Tibial nerve (tissue), 4 donors: ENCODE data around the gene CNMD. TPM values are rescaled to one million over a fixed set of nuclear protein-coding genes. Genes with fewer than 3 reads are reported as not detected.
"Not testable (repeated sequence)": the region's sequence is repeated elsewhere in the genome, so short reads cannot be mapped to it uniquely, and the experiment has no call there.

Experiments
- DNase-seq, 2 donors: peaks; one replicate each; pipeline ENCODE4 v3.0.0-alpha.2; 2019; ENCODE audit warnings: low spot score in 2 of 2
- H3K27ac ChIP-seq, 4 donors: fragments of 200-600 bp; sonication (generic) in 3 of 4; one replicate each; pipeline ENCODE4 v1.5.1; 2017 to 2019; ENCODE audit warnings: mild to moderate bottlenecking in 1 of 4
- H3K27me3 ChIP-seq, 2 donors: fragments of 200-600 bp; sonication (generic) in 1 of 2; one replicate each; pipeline versions ENCODE4 v1.5.1 to v1.6.0; 2017 to 2019
- H3K36me3 ChIP-seq, 3 donors: fragments of 200-600 bp; sonication (generic); one replicate each; pipeline ENCODE4 v1.5.1; 2018 to 2019
- H3K4me1 ChIP-seq, 4 donors: fragments of 200-600 bp; sonication (generic) in 3 of 4; one replicate each; pipeline ENCODE4 v1.5.1; 2017 to 2019
- H3K4me3 ChIP-seq, 4 donors: fragments of 200-600 bp; sonication (generic) in 3 of 4; one replicate each; pipeline ENCODE4 v1.5.1; 2017 to 2019; ENCODE audit warnings: mild to moderate bottlenecking in 1 of 4, moderate library complexity in 1 of 4
- H3K9me3 ChIP-seq, 4 donors: fragments of 200-600 bp; sonication (generic) in 3 of 4; one replicate each; pipeline ENCODE4 v1.5.1; 2017 to 2019
- CTCF ChIP-seq, 5 experiments: fragments of 200-600 bp in 3 of 5; fragments of 450-650 bp in 2 of 5; sonication (generic) in 3 of 5; IDR thresholded peaks; one replicate each; pipeline ENCODE4 v1.5.1; 2016 to 2019; ENCODE audit warnings: antibody characterized with exemption in 5 of 5, mild to moderate bottlenecking in 3 of 5, moderate library complexity in 2 of 5
- EP300 ChIP-seq, 2 donors: sonication (generic); formaldehyde crosslinking; IDR thresholded peaks; one replicate each; pipeline ENCODE4 v1.6.1; 2017; ENCODE audit warnings: antibody characterized with exemption in 2 of 2, mild to moderate bottlenecking in 1 of 2
- POLR2A ChIP-seq, 2 donors: fragments of 450-650 bp; IDR thresholded peaks; one replicate each; pipeline ENCODE4 v1.6.1; 2017; ENCODE audit warnings: antibody characterized with exemption in 2 of 2, mild to moderate bottlenecking in 2 of 2, moderate library complexity in 2 of 2
- WGBS, 2 donors: methylation state at CpG; one replicate each; pipeline ENCODE4 v1.1.5; 2018; 5-methylcytosine and 5-hydroxymethylcytosine counted together
- total RNA-seq, 4 donors: library from RNA; depleted of rRNA; stranded (reverse); fragments of >200 nt; gene quantifications; one replicate each; pipeline ENCODE4 v1.1.0, GENCODE V29; 2016

CNMD gene
- total RNA-seq, 4 donors from 2014 or later, result not detected

- H3K27me3 ChIP-seq, result no peaks in the 10 kb centered on the region
- 59 to 60% methylated on average over 6 of the region's 6 CpGs for WGBS, 2 donors
Measured at GRCh38 chr13:52701728-52702465, 37.7 kb downstream of the CNMD start.

GRCh38 chr13:52696566-52696965 is 43.1 kb downstream of the CNMD start:
- DNase-seq, result no peak
- H3K27me3 ChIP-seq, result no peaks in the 10 kb centered on the region
- no peak overlapping the region for H3K4me3 ChIP-seq
- peaks cover 0 to 24% (median 0%) of the 10 kb centered on the region in 3 donors for H3K36me3 ChIP-seq
- H3K9me3 ChIP-seq, result no peaks in the 10 kb centered on the region
- no peak for TF ChIP-seq CTCF (IDR thresholded peaks at IDR 0.05)
- no peak for TF ChIP-seq EP300 (IDR thresholded peaks at IDR 0.05)
- no peak for TF ChIP-seq POLR2A (IDR thresholded peaks at IDR 0.05)
- WGBS, 2 donors, result 93% methylated on average over 5 of the region's 5 CpGs
- no peaks in the 10 kb centered on the region for H3K4me1 ChIP-seq
- no peak overlapping the region for H3K27ac ChIP-seq

More at GRCh38 chr13:52701728-52702465, 37.7 kb downstream of the CNMD start:
- H3K27ac ChIP-seq, result no peak overlapping the region
- no peak overlapping the region for H3K4me3 ChIP-seq
- peaks cover 0 to 4% (median 0%) of the 10 kb centered on the region in 3 donors for H3K36me3 ChIP-seq
- TF ChIP-seq CTCF (IDR thresholded peaks at IDR 0.05) (no peak), POLR2A (IDR thresholded peaks at IDR 0.05) (no peak), EP300 (IDR thresholded peaks at IDR 0.05) (no peak)
- H3K9me3 ChIP-seq, result no peaks in the 10 kb centered on the region
- H3K4me1 ChIP-seq, result no peaks in the 10 kb centered on the region
- DNase-seq, result no peak

GRCh38 chr13:52695856-52696255 is 43.8 kb downstream of the CNMD start:
- H3K4me3 ChIP-seq, result no peak overlapping the region
- no peaks in the 10 kb centered on the region for H3K4me1 ChIP-seq
- DNase-seq, result no peak
- H3K27ac ChIP-seq, result no peak overlapping the region
- H3K27me3 ChIP-seq, result no peaks in the 10 kb centered on the region
- peaks cover 0 to 32% (median 0%) of the 10 kb centered on the region in 3 donors for H3K36me3 ChIP-seq
- WGBS, 2 donors, result 96% methylated on average over 3 of the region's 3 CpGs
- no peak for TF ChIP-seq POLR2A (IDR thresholded peaks at IDR 0.05)
- no peak for TF ChIP-seq CTCF (IDR thresholded peaks at IDR 0.05)
- no peaks in the 10 kb centered on the region for H3K9me3 ChIP-seq

GRCh38 chr13:52686376-52686775 is 53.2 kb downstream of the CNMD start:
- Histone ChIP-seq H3K4me3 (no peak overlapping the region), H3K36me3 (peaks cover 0 to 86% (median 9%) of the 10 kb centered on the region in 3 donors), H3K9me3 (no peaks in the 10 kb centered on the region), H3K27me3 (no peaks in the 10 kb centered on the region), H3K27ac (no peak overlapping the region), H3K4me1 (no peaks in the 10 kb centered on the region)
- TF ChIP-seq EP300 (IDR thresholded peaks at IDR 0.05), result no peak
- no peak for TF ChIP-seq POLR2A (IDR thresholded peaks at IDR 0.05)
- TF ChIP-seq CTCF (IDR thresholded peaks at IDR 0.05), result no peak
- no peak for DNase-seq
- WGBS, 2 donors, result 77 to 83% methylated on average over 4 of the region's 4 CpGs

GRCh38 chr13:52685806-52686205 is 53.8 kb downstream of the CNMD start:
- H3K27me3 ChIP-seq, DNase-seq, H3K27ac ChIP-seq, H3K4me1 ChIP-seq, H3K9me3 ChIP-seq, H3K4me3 ChIP-seq: not testable (repeated sequence)
- H3K36me3 ChIP-seq, result peaks cover 0 to 86% (median 9%) of the 10 kb centered on the region in 3 donors
- WGBS, 2 donors, result 86 to 92% methylated on average over 9 of the region's 9 CpGs
